Activated CD8-positive, alpha-beta memory T cell treated with anti-CD3 and anti-CD28 coated beads for 24 hours (primary cell): Measurements from ENCODE around the gene CMIP.

ENCODE experiments used
- DNase-seq: peaks from one replicate; pipeline ENCODE4 v3.0.0-alpha.2; 2020

The CMIP gene

GRCh38 chr16:81482329-81483063 lies 37.9 kb downstream of the CMIP start:
- DNase-seq = no peak

GRCh38 chr16:81483064-81483969 lies 38.7 kb downstream of the CMIP start:
- no peak for DNase-seq

GRCh38 chr16:81483970-81484595 lies 39.5 kb downstream of the CMIP start:
- no peak for DNase-seq

- no peak for DNase-seq
These were observed 40.5 kb downstream of the CMIP start for GRCh38 chr16:81484908-81485624.

- DNase-seq = no peak
These were observed 41.4 kb downstream of the CMIP start for GRCh38 chr16:81485824-81486539.

GRCh38 chr16:81486540-81487061 lies 42.0 kb downstream of the CMIP start:
- no peak for DNase-seq

GRCh38 chr16:81487301-81487720 lies 42.7 kb downstream of the CMIP start:
- DNase-seq = no peak

GRCh38 chr16:81488687-81489411 lies 44.2 kb downstream of the CMIP start:
- DNase-seq = no peak

GRCh38 chr16:81489547-81490267 lies 45.1 kb downstream of the CMIP start:
- DNase-seq = no peak

- no peak for DNase-seq
These were observed 47.1 kb downstream of the CMIP start for GRCh38 chr16:81491541-81492188.

- DNase-seq = no peak
These were observed 47.7 kb downstream of the CMIP start for GRCh38 chr16:81492311-81492761.

- no peak for DNase-seq
These were observed 48.6 kb downstream of the CMIP start for GRCh38 chr16:81492965-81493754.

GRCh38 chr16:81493755-81494433 lies 49.3 kb downstream of the CMIP start:
- no peak for DNase-seq

- DNase-seq = no peak
These were observed 49.8 kb downstream of the CMIP start for GRCh38 chr16:81494434-81494806.

- DNase-seq = no peak
These were observed 50.3 kb downstream of the CMIP start for GRCh38 chr16:81494888-81495287.

GRCh38 chr16:81495321-81496234 lies 51.0 kb downstream of the CMIP start:
- no peak for DNase-seq

GRCh38 chr16:81496321-81496720 lies 51.7 kb downstream of the CMIP start:
- DNase-seq = no peak
